HEK293T (cell line): ENCODE results near the gene KRT25.

ENCODE experiments used
- ARNT ChIP-seq: fragments of 450-650 bp; IDR thresholded peaks from 2 replicates; pipeline ENCODE4 v1.6.1; 2017; ENCODE audit warnings: mild to moderate bottlenecking
- BHLHE40 ChIP-seq: fragments of 450-650 bp; IDR thresholded peaks from 2 replicates; pipeline ENCODE4 v1.6.1; 2016; ENCODE audit warnings: mild to moderate bottlenecking, moderate library complexity, borderline replicate concordance
- ELF4 ChIP-seq: fragments of 450-650 bp; IDR thresholded peaks from 2 replicates; pipeline ENCODE4 v1.6.1; 2017; ENCODE audit warnings: antibody characterized with exemption
- FOXA1 ChIP-seq: fragments of 450-650 bp; IDR thresholded peaks from 2 replicates; pipeline ENCODE4 v1.6.1; 2016; ENCODE audit warnings: mild to moderate bottlenecking
- FOXK2 ChIP-seq: fragments of 450-650 bp; IDR thresholded peaks from 2 replicates; pipeline ENCODE4 v1.6.1; 2016; ENCODE audit warnings: mild to moderate bottlenecking
- FOXM1 ChIP-seq: fragments of 450-650 bp; IDR thresholded peaks from 2 replicates; pipeline ENCODE4 v1.6.1; 2017; ENCODE audit warnings: mild to moderate bottlenecking, borderline replicate concordance
- HDGF ChIP-seq: fragments of 450-650 bp; IDR thresholded peaks from 2 replicates; pipeline ENCODE4 v1.6.1; 2017; ENCODE audit warnings: antibody characterized with exemption, borderline replicate concordance
- LEF1 ChIP-seq: fragments of 450-650 bp; IDR thresholded peaks from 2 replicates; pipeline ENCODE4 v1.6.1; 2017; ENCODE audit warnings: mild to moderate bottlenecking, borderline replicate concordance
- NFRKB ChIP-seq: fragments of 450-650 bp; IDR thresholded peaks from 2 replicates; pipeline ENCODE4 v1.6.1; 2016; ENCODE audit warnings: mild to moderate bottlenecking, moderate library complexity
- SP1 ChIP-seq: fragments of 450-650 bp; IDR thresholded peaks from 2 replicates; pipeline ENCODE4 v1.6.1; 2017
- SUZ12 ChIP-seq: fragments of 450-650 bp; IDR thresholded peaks from 2 replicates; pipeline ENCODE4 v1.6.1; 2016; ENCODE audit warnings: mild to moderate bottlenecking
- ZNF384 ChIP-seq: fragments of 450-650 bp; IDR thresholded peaks from 2 replicates; pipeline ENCODE4 v1.6.1; 2016
- TF ChIP-seq, protein P1 (sequence below): fragments of 450-650 bp; IDR thresholded peaks from 2 replicates; pipeline ENCODE4 v1.6.1; 2016

DNA sequence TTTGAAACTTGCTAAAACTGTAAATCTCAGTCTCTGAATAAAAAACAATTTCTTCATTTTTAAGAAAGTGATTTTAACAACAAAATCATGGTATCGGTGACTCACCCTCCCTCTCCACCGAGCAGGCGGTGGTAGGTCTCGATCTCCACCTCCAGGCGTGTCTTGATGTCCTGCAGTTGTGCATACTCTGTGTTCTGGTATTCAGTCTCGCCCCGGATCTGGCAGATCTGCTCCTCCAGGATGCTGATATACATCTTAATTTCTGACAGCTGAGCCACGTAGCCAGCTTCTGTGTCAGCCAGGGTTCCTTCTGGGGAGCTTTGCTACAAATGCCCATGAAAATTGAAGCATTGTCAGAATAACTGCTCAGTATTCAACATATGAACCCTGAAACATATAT is 36.2 kb downstream of the KRT25 start:
- TF ChIP-seq NFRKB (no peak), FOXM1 (no peak), SP1 (no peak), ZNF384 (no peak), ELF4 (no peak), FOXK2 (no peak), BHLHE40 (no peak), FOXA1 (no peak), SUZ12 (no peak), ARNT (no peak), HDGF (no peak), LEF1 (no peak)
- TF ChIP-seq, protein P1, sequence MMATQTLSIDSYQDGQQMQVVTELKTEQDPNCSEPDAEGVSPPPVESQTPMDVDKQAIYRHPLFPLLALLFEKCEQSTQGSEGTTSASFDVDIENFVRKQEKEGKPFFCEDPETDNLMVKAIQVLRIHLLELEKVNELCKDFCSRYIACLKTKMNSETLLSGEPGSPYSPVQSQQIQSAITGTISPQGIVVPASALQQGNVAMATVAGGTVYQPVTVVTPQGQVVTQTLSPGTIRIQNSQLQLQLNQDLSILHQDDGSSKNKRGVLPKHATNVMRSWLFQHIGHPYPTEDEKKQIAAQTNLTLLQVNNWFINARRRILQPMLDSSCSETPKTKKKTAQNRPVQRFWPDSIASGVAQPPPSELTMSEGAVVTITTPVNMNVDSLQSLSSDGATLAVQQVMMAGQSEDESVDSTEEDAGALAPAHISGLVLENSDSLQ, result no peak
